HAP-1 (cell line): ENCODE measurements around the gene TSTD2.
"Not testable (repeated sequence)": the region's sequence is repeated elsewhere in the genome, so short reads cannot be mapped to it uniquely, and the experiment has no call there.

Experiments
- DNase-seq, 2 experiments: peaks; one replicate each; pipeline ENCODE4 v3.0.0-alpha.2; 2016 to 2020; ENCODE audit warnings: low spot score in 2 of 2
- H3K27me3 ChIP-seq: fragments of 250-450 bp; sonication (Bioruptor Pico); 2 replicates; pipeline ENCODE4 v1.5.1; 2020; ENCODE audit warnings: low read depth, mild to moderate bottlenecking, moderate library complexity
- H3K36me3 ChIP-seq: fragments of 250-450 bp; sonication (Bioruptor Pico); replicated peaks from 2 replicates; pipeline ENCODE4 v1.5.1; 2020; ENCODE audit warnings: mild to moderate bottlenecking
- H3K4me1 ChIP-seq: fragments of 250-450 bp; sonication (Bioruptor Pico); 2 replicates; pipeline ENCODE4 v1.5.1; 2020; ENCODE audit warnings: mild to moderate bottlenecking
- H3K4me3 ChIP-seq: fragments of 250-450 bp; sonication (Bioruptor Pico); 2 replicates; pipeline ENCODE4 v1.5.1; 2020; ENCODE audit warnings: mild to moderate bottlenecking, moderate library complexity
- H3K9me3 ChIP-seq: fragments of 250-450 bp; sonication (Bioruptor Pico); 2 replicates; pipeline ENCODE4 v1.5.1; 2020; ENCODE audit warnings: mild to moderate bottlenecking, moderate library complexity
- in situ Hi-C: fragments of 300-500 bp; cut with MboI; formaldehyde crosslinking; loops from 3 replicates; pipeline ENCODE4 v1.14.3; 2020; ENCODE audit warnings: low sequenced_read_pairs, inconsistent platforms, mixed read lengths

The TSTD2 gene

GRCh38 chr9:97593960-97594359, 39.2 kb downstream of the TSTD2 start:
- Histone ChIP-seq H3K4me3 (no peak overlapping the region), H3K4me1 (no peaks in the 10 kb centered on the region), H3K36me3 (no peaks in the 10 kb centered on the region), H3K9me3 (no peaks in the 10 kb centered on the region), H3K27me3 (0 out of 2 replicates have a peak, but pooled peaks cover 2% of the 10 kb centered on the region)
- DNase-seq, result no peak
- in situ Hi-C loops, result no loop called here

- in situ Hi-C loops, result no loop called here
- Histone ChIP-seq H3K36me3 (no peaks in the 10 kb centered on the region), H3K9me3 (no peaks in the 10 kb centered on the region), H3K4me1 (no peaks in the 10 kb centered on the region), H3K27me3 (0 out of 2 replicates have a peak, but pooled peaks cover 2% of the 10 kb centered on the region), H3K4me3 (no peak overlapping the region)
- DNase-seq, result no peak
Observed at GRCh38 chr9:97592126-97592525, 41.0 kb downstream of the TSTD2 start.

DNA sequence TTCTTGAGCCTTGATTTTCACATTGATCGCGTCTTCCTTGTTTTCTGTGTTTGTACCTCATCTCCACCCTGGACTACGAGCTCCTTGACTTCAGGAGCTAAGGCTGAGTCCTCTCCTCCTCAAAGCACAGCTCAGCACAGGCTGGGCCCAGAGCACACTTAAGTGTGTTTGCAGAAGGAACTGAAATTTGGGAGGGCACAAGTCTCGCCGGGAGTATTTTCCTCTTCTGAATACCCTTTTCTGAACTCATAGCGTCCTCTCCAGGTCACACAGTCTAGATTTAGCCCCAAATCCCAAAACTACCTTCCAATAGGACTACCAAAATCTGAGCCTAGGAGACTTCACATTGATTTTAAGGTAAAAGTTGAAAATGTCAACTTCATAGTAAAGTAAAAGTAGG, 41.6 kb downstream of the TSTD2 start:
- 0 out of 2 replicates have a peak, but pooled peaks cover 2% of the 10 kb centered on the region for H3K27me3 ChIP-seq
- in situ Hi-C loops, result no loop called here
- no peaks in the 10 kb centered on the region for H3K36me3 ChIP-seq
- DNase-seq, result no peak
- H3K4me3 ChIP-seq, result no peak overlapping the region
- H3K9me3 ChIP-seq, result no peaks in the 10 kb centered on the region
- H3K4me1 ChIP-seq, result no peaks in the 10 kb centered on the region

DNA sequence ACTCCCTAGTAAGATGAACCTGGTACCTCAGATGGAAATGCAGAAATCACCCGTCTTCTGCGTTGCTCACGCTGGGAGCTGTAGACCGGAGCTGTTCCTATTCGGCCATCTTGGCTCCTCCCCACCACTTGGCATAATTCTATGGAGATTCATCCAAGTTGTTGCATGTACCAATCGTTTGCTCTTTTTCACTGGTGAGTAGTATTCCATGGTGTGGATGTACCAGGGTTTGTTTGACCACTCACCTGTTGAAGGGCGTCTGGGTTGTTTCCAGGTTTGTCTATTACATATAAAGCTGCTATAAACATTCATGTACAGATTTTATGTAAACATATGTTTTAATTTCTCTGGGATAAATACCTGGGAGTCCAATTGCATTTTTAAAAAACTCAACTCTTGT, 46.3 kb downstream of the TSTD2 start:
- H3K27me3 ChIP-seq, DNase-seq, H3K4me1 ChIP-seq, H3K36me3 ChIP-seq, H3K4me3 ChIP-seq, in situ Hi-C loops, H3K9me3 ChIP-seq: not testable (repeated sequence)

DNA sequence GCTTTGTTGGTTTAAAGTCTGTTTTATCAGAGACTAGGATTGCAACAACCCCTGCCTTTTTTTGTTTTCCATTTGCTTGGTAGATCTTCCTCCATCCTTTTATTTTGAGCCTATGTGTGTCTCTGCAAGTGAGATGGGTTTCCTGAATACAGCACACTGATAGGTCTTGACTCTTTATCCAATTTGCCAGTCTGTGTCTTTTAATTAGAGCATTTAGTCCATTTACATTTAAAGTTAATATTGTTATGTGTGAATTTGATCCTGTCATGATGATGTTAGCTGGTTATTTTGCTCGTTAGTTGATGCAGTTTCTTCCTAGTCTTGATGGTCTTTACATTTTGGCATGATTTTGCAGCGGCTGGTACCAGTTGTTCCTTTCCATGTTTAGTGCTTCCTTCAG, 48.4 kb downstream of the TSTD2 start:
- DNase-seq, in situ Hi-C loops, H3K36me3 ChIP-seq: not testable (repeated sequence)

DNA sequence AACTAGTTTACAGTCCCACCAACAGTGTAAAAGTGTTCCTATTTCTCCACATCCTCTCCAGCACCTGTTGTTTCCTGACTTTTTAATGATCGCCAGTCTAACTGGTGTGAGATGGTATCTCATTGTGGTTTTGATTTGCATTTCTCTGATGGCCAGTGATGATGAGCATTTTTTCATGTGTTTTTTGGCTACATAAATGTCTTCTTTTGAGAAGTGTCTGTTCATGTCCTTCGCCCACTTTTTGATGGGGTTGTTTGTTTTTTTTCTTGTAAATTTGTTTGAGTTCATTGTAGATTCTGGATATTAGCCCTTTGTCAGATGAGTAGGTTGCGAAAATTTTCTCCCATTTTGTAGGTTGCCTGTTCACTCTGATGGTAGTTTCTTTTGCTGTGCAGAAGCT, 51.6 kb downstream of the TSTD2 start:
- in situ Hi-C loops, DNase-seq, H3K36me3 ChIP-seq, H3K27me3 ChIP-seq, H3K4me3 ChIP-seq, H3K4me1 ChIP-seq, H3K9me3 ChIP-seq: not testable (repeated sequence)

More for the DNA sequence above, 48.4 kb downstream of the TSTD2 start:
- H3K27me3 ChIP-seq, H3K4me3 ChIP-seq, H3K4me1 ChIP-seq, H3K9me3 ChIP-seq: not testable (repeated sequence)

DNA sequence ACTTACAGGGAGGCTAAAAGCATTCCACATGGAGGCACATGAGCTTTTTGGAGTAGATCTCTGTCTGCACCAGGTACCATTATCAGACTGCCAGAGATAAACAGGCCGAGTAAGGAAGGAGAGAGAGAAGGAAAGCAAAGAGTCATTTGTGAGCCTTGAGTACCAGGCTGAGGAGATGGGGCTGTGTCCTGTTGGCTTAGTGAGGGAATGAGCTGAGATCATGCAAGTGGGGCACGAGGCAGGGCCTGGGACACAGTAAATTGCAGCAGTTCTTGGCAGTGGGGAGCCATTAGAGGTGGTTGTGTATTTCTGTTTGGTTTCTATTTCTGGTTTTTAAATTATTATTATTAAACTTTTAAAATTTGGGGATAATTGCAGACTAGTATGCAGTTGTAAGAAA, 53.3 kb downstream of the TSTD2 start:
- no peaks in the 10 kb centered on the region for H3K4me1 ChIP-seq
- DNase-seq, result no peak
- no peak overlapping the region for H3K4me3 ChIP-seq
- in situ Hi-C loops, result no loop called here
- no peaks in the 10 kb centered on the region for H3K36me3 ChIP-seq
- H3K9me3 ChIP-seq, result no peaks in the 10 kb centered on the region
- H3K27me3 ChIP-seq, result no peaks in the 10 kb centered on the region

DNA sequence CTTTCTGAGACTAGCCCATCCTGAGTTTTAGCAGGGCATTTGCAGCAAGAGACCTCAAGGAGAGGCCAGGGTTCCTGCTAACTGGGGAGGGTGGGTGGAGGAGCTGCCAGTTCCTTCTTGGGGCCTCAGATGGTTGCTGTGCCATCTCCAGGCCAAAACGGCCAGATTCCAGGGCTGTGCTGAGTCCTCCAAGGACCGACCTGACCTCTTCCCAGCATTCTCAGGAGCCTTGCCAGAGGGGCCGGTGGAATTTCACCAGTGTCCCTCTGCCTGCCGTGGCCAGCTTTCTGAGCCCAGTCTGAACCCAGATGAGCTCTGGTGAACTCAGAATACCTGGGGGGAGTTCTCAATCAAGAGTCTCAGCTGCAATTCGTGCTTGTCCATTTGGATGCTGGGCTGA, 54.3 kb downstream of the TSTD2 start:
- Histone ChIP-seq H3K27me3 (no peaks in the 10 kb centered on the region), H3K4me3 (no peak overlapping the region), H3K36me3 (no peaks in the 10 kb centered on the region), H3K4me1 (no peaks in the 10 kb centered on the region), H3K9me3 (no peaks in the 10 kb centered on the region)
- in situ Hi-C loops, result no loop called here
- no peak for DNase-seq

- H3K4me3 ChIP-seq, result no peak overlapping the region
- no peaks in the 10 kb centered on the region for H3K9me3 ChIP-seq
- no peaks in the 10 kb centered on the region for H3K4me1 ChIP-seq
- in situ Hi-C loops, result no loop called here
- no peak for DNase-seq
- no peaks in the 10 kb centered on the region for H3K36me3 ChIP-seq
- no peaks in the 10 kb centered on the region for H3K27me3 ChIP-seq
Observed at GRCh38 chr9:97577051-97577450, 56.1 kb downstream of the TSTD2 start.

- no peaks in the 10 kb centered on the region for H3K27me3 ChIP-seq
- DNase-seq, result no peak
- H3K4me3 ChIP-seq, result no peak overlapping the region
- H3K4me1 ChIP-seq, result no peaks in the 10 kb centered on the region
- no peaks in the 10 kb centered on the region for H3K9me3 ChIP-seq
- no peaks in the 10 kb centered on the region for H3K36me3 ChIP-seq
- in situ Hi-C loops, result no loop called here
Observed at GRCh38 chr9:97575673-97576200, 57.4 kb downstream of the TSTD2 start.

DNA sequence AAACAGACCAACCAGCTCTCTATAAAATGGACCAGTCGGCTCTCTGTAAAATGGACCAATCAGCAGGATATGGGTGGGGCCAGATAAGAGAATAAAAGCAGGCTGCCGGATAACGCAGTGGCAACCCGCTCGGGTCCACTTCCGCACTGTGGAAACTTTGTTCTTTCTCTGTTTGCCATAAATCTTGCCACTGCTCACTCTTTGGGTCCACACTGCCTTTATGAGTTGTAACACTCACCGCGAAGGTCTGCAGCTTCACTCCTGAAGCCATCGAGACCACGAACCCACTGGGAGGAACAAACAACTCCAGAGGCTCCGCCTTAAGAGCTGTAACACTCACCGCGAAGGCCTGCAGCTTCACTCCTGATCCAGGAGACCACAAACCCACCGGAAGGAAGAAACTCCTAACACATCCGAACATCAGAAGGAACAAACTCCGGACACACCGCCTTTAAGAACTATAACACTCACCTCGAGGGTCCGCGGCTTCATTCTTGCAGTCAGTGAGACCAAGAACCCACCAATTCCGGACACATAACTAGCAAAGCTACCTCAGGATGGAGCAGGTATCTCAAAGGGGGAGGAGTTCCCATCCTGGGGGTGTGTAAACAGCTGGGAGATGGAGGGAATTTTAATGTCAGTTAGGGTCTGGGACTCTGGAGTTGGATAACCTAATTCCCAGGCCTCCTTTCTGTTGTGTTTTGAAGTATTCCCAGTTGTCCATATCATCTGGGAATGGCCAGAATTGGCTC, 58.1 kb downstream of the TSTD2 start:
- H3K9me3 ChIP-seq, H3K4me1 ChIP-seq, in situ Hi-C loops, DNase-seq, H3K4me3 ChIP-seq, H3K36me3 ChIP-seq, H3K27me3 ChIP-seq: not testable (repeated sequence)

DNA sequence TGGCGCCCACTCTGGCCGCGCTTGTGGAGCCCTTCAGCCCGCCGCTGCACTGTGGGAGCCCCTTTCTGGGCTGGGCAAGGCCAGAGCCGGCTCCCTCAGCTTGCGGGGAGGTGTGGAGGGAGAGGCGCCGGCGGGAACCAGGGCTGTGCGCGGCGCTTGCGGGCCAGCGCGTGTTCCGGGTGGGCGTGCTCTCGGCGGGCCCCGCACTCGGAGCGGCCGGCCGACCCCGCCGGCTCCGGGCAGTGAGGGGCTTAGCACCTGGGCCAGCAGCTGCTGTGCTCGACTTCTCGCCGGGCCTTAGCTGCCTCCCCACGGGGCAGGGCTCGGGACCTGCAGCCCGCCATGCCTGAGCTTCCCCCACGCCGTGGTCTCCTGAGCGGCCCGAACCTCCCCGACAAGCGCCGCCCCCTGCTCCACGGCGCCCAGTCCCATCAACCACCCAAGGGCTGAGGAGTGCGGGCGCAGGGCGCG, 59.0 kb downstream of the TSTD2 start:
- in situ Hi-C loops, H3K4me1 ChIP-seq, DNase-seq, H3K9me3 ChIP-seq, H3K36me3 ChIP-seq, H3K27me3 ChIP-seq, H3K4me3 ChIP-seq: not testable (repeated sequence)

GRCh38 chr9:97573482-97574073, 59.6 kb downstream of the TSTD2 start:
- no peak for DNase-seq
- no peak overlapping the region for H3K4me3 ChIP-seq
- no peaks in the 10 kb centered on the region for H3K4me1 ChIP-seq
- in situ Hi-C loops, result no loop called here
- H3K36me3 ChIP-seq, result no peaks in the 10 kb centered on the region
- H3K9me3 ChIP-seq, result no peaks in the 10 kb centered on the region
- no peaks in the 10 kb centered on the region for H3K27me3 ChIP-seq

GRCh38 chr9:97572892-97573365, 60.2 kb downstream of the TSTD2 start:
- no peak for DNase-seq
- Histone ChIP-seq H3K9me3 (no peaks in the 10 kb centered on the region), H3K27me3 (no peaks in the 10 kb centered on the region), H3K4me1 (no peaks in the 10 kb centered on the region), H3K36me3 (no peaks in the 10 kb centered on the region), H3K4me3 (no peak overlapping the region)
- in situ Hi-C loops, result no loop called here
